K562 (cell line): ENCODE results near the gene SYT7. TPM values are rescaled to one million over a fixed set of nuclear protein-coding genes. Genes with fewer than 3 reads are reported as not detected.

Experiments
- ATAC-seq: fragments of 200-7000 bp; cut with Tn5 transposase; 3 replicates; pipeline ENCODE4 v1.9.1; 2020; ENCODE audit warnings: moderate library complexity
- BruUV-seq: library from RNA; stranded (reverse); fragments of 400-500 nt; replicated peaks from 2 replicates; lab custom pipeline; 2021; lab: Mats Ljungman, UMichigan
- CTCF ChIA-PET: fragments of 300-600 bp; formaldehyde crosslinking; extraction: SDS; loops from one replicate; lab custom pipeline; 2021; ENCODE audit warnings: low intra/inter-chr PET ratio; lab: Yijun Ruan, JAX
- POLR2A ChIA-PET: fragments of 300-600, 350-650 bp; sonication (Branson Sonifier 250); formaldehyde crosslinking; extraction: SDS; loops from one replicate; lab custom pipeline; 2021; ENCODE audit warnings: antibody characterized with exemption, inconsistent platforms; lab: Yijun Ruan, JAX
- DNase-seq, 4 experiments: peaks; one replicate each; pipeline versions ENCODE4 v3.0.0 to v3.0.0-alpha.2; 2011 to 2018; ENCODE audit warnings: low spot score in 3 of 4, mixed read lengths in 3 of 4; ENCODE audit errors: extremely low read depth in 1 of 4
- FAIRE-seq: peaks from 2 replicates; lab custom pipeline; 2011; peaks lifted over from hg19 to GRCh38; lab: Jason Lieb, UNC
- H2AFZ ChIP-seq: 2 replicates; pipeline ENCODE4 v1.6.0; 2011; ENCODE audit warnings: low read depth, low read length, control low read depth, inconsistent platforms
- H3K27ac ChIP-seq: fragments of 200-600 bp; 3 replicates; pipeline ENCODE4 v1.8.0; 2011; ENCODE audit warnings: low read depth, mild to moderate bottlenecking, control low read depth, inconsistent platforms, low read length, moderate library complexity, mixed read lengths; ENCODE audit errors: extremely low read depth
- H3K27me3 ChIP-seq, 2 experiments: fragments of 300-600 bp in 1 of 2; 2 replicates in 1 of 2; 3 replicates in 1 of 2; pipeline versions ENCODE4 v1.6.0 to v1.8.0; 2011; ENCODE audit warnings: inconsistent platforms in 2 of 2, low read length in 2 of 2, mild to moderate bottlenecking in 1 of 2, mixed read lengths in 1 of 2, moderate library complexity in 1 of 2; ENCODE audit not compliant: control insufficient read depth in 2 of 2, insufficient read depth in 2 of 2
- H3K36me3 ChIP-seq: fragments of 300-600 bp; 3 replicates; pipeline ENCODE4 v1.8.0; 2011; ENCODE audit warnings: mild to moderate bottlenecking, low read length, inconsistent platforms; ENCODE audit not compliant: control insufficient read depth, insufficient read depth
- H3K4me1 ChIP-seq, 2 experiments: fragments of 200-600 bp in 1 of 2; replicated peaks in 1 of 2; 2 replicates in 1 of 2; 3 replicates in 1 of 2; pipeline versions ENCODE4 v1.5.1 to v1.8.0; 2011; ENCODE audit warnings: inconsistent platforms in 2 of 2, low read length in 2 of 2, mild to moderate bottlenecking in 1 of 2, mixed read lengths in 1 of 2, moderate library complexity in 1 of 2; ENCODE audit not compliant: control insufficient read depth in 2 of 2, insufficient read depth in 2 of 2
- H3K4me2 ChIP-seq: 2 replicates; pipeline ENCODE4 v1.6.1; 2011; ENCODE audit warnings: low read length, control low read depth, inconsistent platforms, mixed read lengths; ENCODE audit not compliant: insufficient read depth
- H3K4me3 ChIP-seq: fragments of 200-600 bp; sonication (generic), shearing (Covaris generic); 2 replicates; pipeline ENCODE4 v1.5.1; 2016; ENCODE audit warnings: control low read depth, inconsistent platforms
- H3K79me2 ChIP-seq: fragments of 200-600 bp; 3 replicates; pipeline ENCODE4 v1.8.0; 2011; ENCODE audit warnings: low read length, inconsistent platforms; ENCODE audit not compliant: control insufficient read depth, insufficient read depth
- H3K9ac ChIP-seq, 2 experiments: 2 replicates each; pipeline versions ENCODE4 v1.6.0 to v1.6.1; 2011; ENCODE audit warnings: low read depth in 2 of 2, low read length in 2 of 2, control low read depth in 1 of 2, inconsistent platforms in 1 of 2, mild to moderate bottlenecking in 1 of 2, mixed read lengths in 1 of 2; ENCODE audit not compliant: insufficient read depth in 1 of 2
- H3K9me1 ChIP-seq: one replicate; pipeline ENCODE4 v1.6.0; 2011; ENCODE audit warnings: inconsistent platforms, mild to moderate bottlenecking, low read length, moderate library complexity; ENCODE audit not compliant: control insufficient read depth, insufficient read depth
- H3K9me3 ChIP-seq: replicated peaks from 2 replicates; pipeline ENCODE4 v1.5.1; 2011; ENCODE audit warnings: low read depth, low read length, inconsistent platforms; ENCODE audit not compliant: control insufficient read depth, insufficient read depth
- H4K20me1 ChIP-seq: replicated peaks from 2 replicates; pipeline ENCODE4 v1.6.1; 2011; ENCODE audit warnings: low read length, inconsistent platforms, mixed read lengths; ENCODE audit not compliant: control insufficient read depth, insufficient read depth
- BHLHE40 ChIP-seq: IDR thresholded peaks from 2 replicates; pipeline ENCODE4 v1.6.1; 2011; ENCODE audit warnings: low read length, improper control_type of control experiment
- GTF2B ChIP-seq: IDR thresholded peaks from 2 replicates; pipeline ENCODE4 v1.6.1; 2011; ENCODE audit not compliant: insufficient read length; ENCODE audit errors: extremely low read depth
- WGBS: fragments of 100-300 bp; shearing (Covaris generic); methylation state at CpG from one replicate; pipeline ENCODE4 v1.1.6; 2016; ENCODE audit warnings: low coverage, mixed read lengths; ENCODE audit not compliant: insufficient coverage; ENCODE audit errors: missing lambda C conversion rate; 5-methylcytosine and 5-hydroxymethylcytosine counted together
- in situ Hi-C: fragments of 300-500 bp; cut with MboI; formaldehyde crosslinking; loops from 4 replicates; pipeline ENCODE4 v1.15.0; 2018; ENCODE audit warnings: inconsistent platforms, mixed read lengths
- intact Hi-C: fragments of 100-400 bp; cut with micrococcal nuclease; formaldehyde crosslinking; loops from 2 replicates; pipeline ENCODE4 v1.14.2; 2022
- polyA plus RNA-seq, 8 experiments: library from polyadenylated mRNA; depleted of rRNA in 4 of 8; stranded (reverse) in 5 of 8; unstranded in 3 of 8; fragments of >200 nt; fragmentation: Nextera tagmentation in 2 of 8; fragmentation: Illumina TruSeq in 1 of 8; extraction: Ambion mirVana in 2 of 8; extraction: Trizol in 1 of 8; gene quantifications; 2 replicates each; pipeline versions ENCODE4 v1.2.1 to v1.2.3, GENCODE V29; 2011 to 2014; ENCODE audit warnings: inconsistent platforms in 1 of 8, missing spikeins in 1 of 8
- total RNA-seq, 7 experiments: library from RNA; depleted of rRNA in 6 of 7; stranded (reverse); fragments of >200 nt in 6 of 7; fragmentation: Illumina TruSeq in 2 of 7; extraction: Trizol in 2 of 7; gene quantifications; 2 replicates each; pipeline versions ENCODE4 v1.2.1 to v1.2.3, GENCODE V29; 2011 to 2021; ENCODE audit warnings: low replicate concordance in 1 of 7

Gene SYT7
- total and polyA plus RNA-seq, 9 of the 15 experiments (the other 6 are each of a cell fraction or from before 2014, with no cell fraction given), result 0.01 to 0.51 (median 0.16) TPM; not detected in 1

GRCh38 chr11:61599968-61600710, 19.3 kb upstream of the SYT7 start:
- CTCF ChIA-PET, result no interaction called here
- Histone ChIP-seq H3K4me1 (peaks cover 0 to 9% of the 10 kb centered on the region in 2 experiments; a peak in 3 of 5 replicates), H3K4me3 (no peak overlapping the region), H3K27ac (no peak overlapping the region), H3K9me3 (no peaks in the 10 kb centered on the region), H3K79me2 (no peaks in the 10 kb centered on the region), H3K27me3 (peaks cover 12 to 57% of the 10 kb centered on the region in 2 experiments), H2AFZ (no peak overlapping the region), H3K9ac (no peak overlapping the region), H3K36me3 (no peaks in the 10 kb centered on the region), H4K20me1 (peaks cover 30% of the 10 kb centered on the region), H3K4me2 (no peak overlapping the region), H3K9me1 (no peaks in the 10 kb centered on the region)
- 13% methylated on average over 13 of the region's 13 CpGs for WGBS
- intact Hi-C loops (no loop called here), in situ Hi-C loops (no loop called here)
- 0 out of 2 replicates have a peak, but pooled peaks have one; percentile 12 for TF ChIP-seq BHLHE40
- TF ChIP-seq GTF2B, result no peak
- POLR2A ChIA-PET, result interaction anchor here (0.7 to 1.3 kb wide), 5 partner anchors 10 to 33 kb away, joined by 3 to 4 read pairs (median 3); no protein-coding TSS in a partner anchor
- ATAC-seq (no peak), FAIRE-seq (no peak), DNase-seq (no peak)
- no TSS peak for BruUV-seq
